H1 (cell line): Measurements from ENCODE around the gene CBX2. TPM values are rescaled to one million over a fixed set of nuclear protein-coding genes. Genes with fewer than 3 reads are reported as not detected.

Experiments used
- ASH2L ChIP-seq: fragments of 200-600, 300-600 bp; sonication (generic); IDR thresholded peaks from one replicate; pipeline ENCODE4 v1.7.1; 2017; ENCODE audit warnings: low read length
- ATF2 ChIP-seq: IDR thresholded peaks from 2 replicates; pipeline ENCODE4 v1.6.1; 2012; ENCODE audit warnings: low read length, inconsistent platforms
- BACH1 ChIP-seq: IDR thresholded peaks from 2 replicates; pipeline ENCODE4 v1.6.1; 2012; ENCODE audit warnings: low read length, improper control_type of control experiment
- CBX8 ChIP-seq: fragments of 300-800, 300-1000 bp; sonication (generic); IDR thresholded peaks from 2 replicates; pipeline ENCODE4 v1.7.1; 2016; ENCODE audit warnings: low read depth, low read length, borderline replicate concordance
- EGR1 ChIP-seq: IDR thresholded peaks from 2 replicates; pipeline ENCODE4 v1.6.1; 2011; ENCODE audit warnings: low read depth, low read length, borderline replicate concordance
- EZH2 ChIP-seq: fragments of 200-600 bp; sonication (generic); IDR thresholded peaks from 2 replicates; pipeline ENCODE4 v1.7.1; 2012; ENCODE audit warnings: low read depth, mild to moderate bottlenecking, moderate library complexity, low read length, inconsistent platforms; ENCODE audit not compliant: severe bottlenecking
- JUND ChIP-seq: IDR thresholded peaks from 2 replicates; pipeline ENCODE4 v1.6.1; 2011; ENCODE audit warnings: mild to moderate bottlenecking, improper control_type of control experiment, low read length
- PHF8 ChIP-seq: fragments of 200-600 bp; sonication (generic); conservative IDR thresholded peaks from 2 replicates; pipeline ENCODE4 v1.7.1; 2012; ENCODE audit warnings: low read depth, mild to moderate bottlenecking, inconsistent platforms, low read length, moderate library complexity
- RNF2 ChIP-seq: fragments of 200-900, 300-1000 bp; sonication (generic); IDR thresholded peaks from 2 replicates; pipeline ENCODE4 v1.7.1; 2016; ENCODE audit warnings: borderline replicate concordance, low read depth, mild to moderate bottlenecking, antibody characterized with exemption, low read length; ENCODE audit not compliant: poor library complexity, severe bottlenecking; ENCODE audit errors: missing control alignments
- SIX5 ChIP-seq: IDR thresholded peaks from 2 replicates; pipeline ENCODE4 v1.6.1; 2011; ENCODE audit warnings: mild to moderate bottlenecking, low read depth, low read length
- SP1 ChIP-seq: IDR thresholded peaks from 2 replicates; pipeline ENCODE4 v1.6.1; 2011; ENCODE audit warnings: low read depth, low read length
- SP2 ChIP-seq: IDR thresholded peaks from 2 replicates; pipeline ENCODE4 v1.6.1; 2012; ENCODE audit warnings: mild to moderate bottlenecking, low read length, inconsistent platforms
- TEAD4 ChIP-seq: IDR thresholded peaks from 2 replicates; pipeline ENCODE4 v1.6.1; 2012; ENCODE audit warnings: low read depth, low read length, inconsistent platforms, mixed read lengths
- USF2 ChIP-seq: IDR thresholded peaks from 2 replicates; pipeline ENCODE4 v1.6.1; 2011; ENCODE audit warnings: low read length, improper control_type of control experiment
- polyA plus RNA-seq, 7 experiments: library from polyadenylated mRNA; depleted of rRNA in 3 of 7; stranded (reverse) in 5 of 7; unstranded in 2 of 7; fragments of >200 nt in 5 of 7; fragments of 200-250 nt in 2 of 7; gene quantifications; 1 replicate in 5 of 7; 2 replicates in 1 of 7; 4 replicates in 1 of 7; pipeline versions ENCODE4 v1.2.1 to v1.2.3, GENCODE V29; 2011 to 2013; ENCODE audit warnings: missing spikeins in 2 of 7, mixed read lengths in 2 of 7
- total RNA-seq: library from RNA; stranded (reverse); fragmentation: NEBNext Ultra II Directional; extraction: Animal tissue kit (Norgen Biotek cat#: 25700); gene quantifications from 2 replicates; pipeline ENCODE4 v1.2.1, GENCODE V29; 2021
- TF ChIP-seq, protein P1 (sequence below): IDR thresholded peaks from 2 replicates; pipeline ENCODE4 v1.6.1; 2011; ENCODE audit warnings: low read depth, mild to moderate bottlenecking, low read length; ENCODE audit not compliant: insufficient read depth
- TF ChIP-seq, protein P2 (sequence below): IDR thresholded peaks from 2 replicates; pipeline ENCODE4 v1.6.1; 2012; ENCODE audit warnings: inconsistent platforms

CBX2 gene
- total and polyA plus RNA-seq, 2 of the 8 experiments (the other 6 are each of a cell fraction or from before 2014, with no cell fraction given): 64.3 to 83.9 TPM

DNA sequence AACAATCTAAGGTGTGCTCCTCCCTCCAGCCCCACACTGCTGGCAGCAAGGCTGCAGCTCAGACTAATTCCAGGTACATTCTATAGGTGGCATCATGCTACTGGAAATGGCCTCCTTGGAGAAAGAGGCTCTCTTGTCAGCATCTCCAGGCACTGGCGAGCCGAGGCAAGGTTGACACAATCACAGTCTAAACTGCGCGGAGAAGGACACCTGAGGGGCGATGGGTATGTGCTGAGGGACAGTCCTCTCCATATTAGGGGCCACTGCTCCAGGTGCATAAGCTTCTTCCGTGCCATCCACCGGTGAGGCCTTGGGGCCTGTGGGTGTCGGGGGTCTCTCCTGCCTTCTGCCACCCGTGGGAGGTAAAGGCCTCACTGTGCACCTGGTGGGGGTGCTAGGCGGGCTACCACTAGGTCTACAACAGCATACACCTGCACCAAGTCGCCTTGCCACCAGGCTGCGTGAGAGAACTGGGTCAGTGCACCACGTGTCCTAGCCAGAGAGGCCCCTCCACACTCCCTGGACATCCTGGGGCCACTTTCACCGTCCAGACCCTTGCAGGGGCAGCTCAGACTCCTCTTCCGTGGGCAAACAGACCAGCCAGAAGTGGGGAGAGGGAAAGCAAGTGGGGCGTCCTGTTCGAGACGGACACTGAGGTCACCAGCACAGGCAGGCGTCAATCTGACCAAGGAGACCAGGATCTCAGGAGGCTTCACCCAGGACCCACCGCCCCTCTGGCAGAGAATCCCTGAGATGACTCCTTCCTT lies 31.0 kb downstream of the CBX2 start (continued):
- TF ChIP-seq, protein P1, sequence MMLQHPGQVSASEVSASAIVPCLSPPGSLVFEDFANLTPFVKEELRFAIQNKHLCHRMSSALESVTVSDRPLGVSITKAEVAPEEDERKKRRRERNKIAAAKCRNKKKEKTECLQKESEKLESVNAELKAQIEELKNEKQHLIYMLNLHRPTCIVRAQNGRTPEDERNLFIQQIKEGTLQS: peak; percentile 13; the same call in 1 of the 2 replicates
- TF ChIP-seq TEAD4 (0 out of 2 replicates have a peak, but pooled peaks have one; percentile 22), RNF2 (peak; percentile 68), EGR1 (no peak), ASH2L (peak; percentile 26), JUND (no peak), SIX5 (no peak), SP1 (no peak), PHF8 (no peak), ATF2 (no peak; the same call in 1 of the 2 replicates), BACH1 (no peak), SP2 (no peak), EZH2 (peak; percentile 81), CBX8 (no peak; the same call in 1 of the 2 replicates), USF2 (peak; percentile 60)
- TF ChIP-seq, protein P2, sequence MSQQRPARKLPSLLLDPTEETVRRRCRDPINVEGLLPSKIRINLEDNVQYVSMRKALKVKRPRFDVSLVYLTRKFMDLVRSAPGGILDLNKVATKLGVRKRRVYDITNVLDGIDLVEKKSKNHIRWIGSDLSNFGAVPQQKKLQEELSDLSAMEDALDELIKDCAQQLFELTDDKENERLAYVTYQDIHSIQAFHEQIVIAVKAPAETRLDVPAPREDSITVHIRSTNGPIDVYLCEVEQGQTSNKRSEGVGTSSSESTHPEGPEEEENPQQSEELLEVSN: peak; percentile 22; the same call in 1 of the 2 replicates
